HG03095 (cell line): ENCODE data around the gene PAX2.

Source experiments
- ATAC-seq: cut with Tn5 transposase; IDR thresholded peaks from one replicate; pipeline ENCODE4 v1.9.1; 2021; ENCODE audit warnings: moderate library complexity; ENCODE audit not compliant: unreplicated experiment

PAX2 gene

DNA sequence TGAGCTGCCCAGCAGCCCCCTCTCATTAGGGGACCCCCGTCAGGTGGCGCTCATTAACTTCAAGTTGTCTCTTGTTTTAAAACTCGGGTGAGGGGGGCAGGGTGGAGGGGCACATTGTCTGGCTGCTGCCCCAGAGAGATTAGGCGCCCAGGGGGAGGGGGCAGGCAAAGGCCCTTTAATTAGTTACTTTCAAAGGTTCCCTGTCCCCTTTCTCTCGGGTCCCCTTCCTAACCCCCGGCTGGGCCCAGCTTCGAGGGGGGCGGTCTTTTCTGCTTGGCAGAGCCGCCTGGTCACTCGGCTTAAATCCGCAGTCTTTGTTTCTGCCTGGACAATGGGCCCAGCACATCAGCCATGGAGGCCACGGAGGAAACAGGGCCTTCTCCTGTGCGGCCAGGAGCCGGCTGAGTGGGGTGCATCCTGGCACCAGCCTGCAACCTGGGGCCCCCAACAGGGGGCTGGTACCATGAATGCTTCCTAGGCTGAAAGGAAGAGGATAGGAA lies 128.5 kb downstream of the PAX2 start:
- ATAC-seq: no peak

DNA sequence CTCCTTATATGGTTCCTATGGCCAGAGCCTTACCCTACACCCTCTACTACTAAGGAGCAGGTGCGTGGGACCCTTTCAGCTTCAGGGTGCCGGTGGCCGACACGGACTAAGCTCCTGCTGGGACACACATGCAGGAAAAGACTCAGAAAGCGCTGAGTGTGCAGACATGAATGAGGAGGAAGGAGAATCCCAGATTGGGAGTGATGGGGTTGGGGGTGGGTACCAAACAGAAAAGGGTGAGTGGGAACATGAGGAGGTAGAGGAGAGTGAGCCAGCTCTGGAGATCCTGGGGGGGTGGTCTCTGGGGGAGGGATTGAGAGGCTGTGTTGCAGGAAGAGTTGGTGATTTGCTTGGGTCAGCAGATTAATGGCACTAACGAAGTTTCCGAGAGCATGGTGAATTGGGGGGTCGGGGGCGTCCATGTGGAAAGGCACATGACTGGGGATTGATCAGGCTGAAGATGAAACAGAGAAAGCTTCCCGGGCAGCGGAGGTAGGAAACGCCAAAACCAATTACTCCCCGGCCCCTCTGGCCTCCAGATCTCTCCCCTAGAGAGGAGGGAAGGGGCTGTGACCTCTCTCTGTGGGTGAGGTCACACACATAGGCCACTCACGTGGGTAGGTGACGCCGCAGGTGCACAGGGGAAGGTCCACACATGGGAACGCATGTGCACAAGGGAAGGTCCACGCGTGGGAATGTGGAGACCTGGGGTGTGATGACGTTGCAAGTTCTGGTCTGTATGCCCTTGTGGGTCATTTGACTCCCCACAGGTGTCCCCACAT lies 129.5 kb downstream of the PAX2 start:
- no peak for ATAC-seq

DNA sequence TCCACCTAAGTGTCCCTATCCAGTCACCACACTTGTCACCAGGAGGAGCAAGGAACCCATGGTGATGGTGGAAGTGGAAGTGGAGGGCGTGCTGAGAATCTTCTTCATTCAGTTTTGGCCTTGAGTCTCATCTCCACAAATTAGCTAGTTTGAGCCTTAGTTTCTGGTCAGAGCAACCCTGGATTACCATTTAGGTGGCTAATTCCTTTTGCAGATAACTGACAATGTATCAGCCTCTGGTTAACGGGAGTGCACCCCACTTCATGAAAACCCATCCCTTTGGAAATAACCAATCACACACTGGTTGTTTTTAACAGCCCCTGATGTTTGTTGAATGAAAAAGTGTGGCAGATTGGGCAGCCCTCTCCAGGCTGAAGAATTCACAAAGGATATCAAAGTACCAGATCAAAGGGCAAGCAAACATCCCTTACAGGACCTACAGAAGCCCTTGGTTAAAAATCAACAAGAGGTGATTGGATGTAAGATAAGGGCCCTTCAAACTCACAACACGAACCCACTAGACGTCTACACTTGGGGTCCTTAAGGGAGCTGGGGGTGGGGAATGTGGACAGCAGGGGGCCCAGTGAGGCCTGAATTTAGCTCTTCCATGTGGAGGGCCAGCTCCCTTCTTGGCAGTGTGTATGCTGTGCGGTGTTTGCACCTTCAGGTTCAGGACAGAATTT lies 130.2 kb downstream of the PAX2 start:
- ATAC-seq: no peak

DNA sequence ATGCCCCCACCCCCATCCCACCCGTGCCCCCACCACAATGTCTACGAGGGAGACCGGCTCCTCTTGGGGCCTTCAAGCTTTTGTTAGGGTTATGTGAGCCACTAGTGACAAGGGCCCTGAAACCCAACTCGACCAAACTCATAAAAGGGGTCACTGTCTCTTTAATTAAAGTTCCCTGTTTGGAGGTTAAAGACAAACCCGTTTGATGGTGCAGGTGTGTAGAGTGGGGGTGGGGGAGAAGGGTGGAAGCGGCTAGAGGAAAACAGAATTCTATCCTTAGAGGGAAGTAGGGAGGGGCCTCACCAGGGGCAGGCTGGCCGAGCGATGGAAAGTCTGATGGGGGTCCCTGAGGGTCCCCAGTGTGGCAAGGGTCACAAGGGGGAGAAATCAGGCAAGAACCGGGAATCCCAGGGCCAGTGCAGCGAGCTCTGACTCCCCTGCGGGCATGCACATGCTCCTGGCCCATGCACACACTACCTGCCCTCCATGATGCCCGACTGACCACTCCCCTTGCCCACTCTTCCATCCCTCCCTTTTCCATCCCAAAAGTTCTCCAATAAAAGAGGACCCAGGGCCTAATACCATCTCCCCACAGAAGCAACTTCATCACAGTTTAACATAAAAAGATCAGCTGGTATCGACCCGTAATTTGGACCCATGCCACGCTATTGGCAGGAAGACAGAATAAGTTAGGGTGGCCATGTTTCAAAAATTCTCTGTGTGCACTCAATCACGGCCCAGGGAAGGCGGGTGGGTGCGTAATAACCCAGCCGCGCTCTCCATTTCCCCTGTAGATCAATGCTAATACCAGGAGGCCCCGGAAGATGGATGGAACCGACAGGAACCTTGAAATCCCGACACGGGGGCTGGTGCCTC lies 131.4 kb downstream of the PAX2 start:
- ATAC-seq: no peak

DNA sequence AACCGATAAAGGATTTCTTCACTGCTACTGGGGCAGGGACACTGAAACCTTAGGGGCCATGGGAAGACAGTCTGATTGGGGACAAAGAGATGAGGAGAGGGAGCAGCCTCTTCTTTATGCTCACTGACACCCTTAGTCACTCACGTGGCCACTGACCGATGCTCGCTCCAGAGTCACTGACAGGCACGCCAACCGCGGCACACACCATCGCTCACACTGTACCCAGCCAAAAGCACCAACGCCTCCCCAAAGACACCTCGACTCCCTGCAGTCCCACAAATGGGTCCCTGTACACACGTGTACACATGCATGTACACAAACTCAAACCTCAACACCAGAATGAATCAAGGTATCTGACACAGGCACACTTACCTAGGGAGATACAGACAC lies 132.1 kb downstream of the PAX2 start:
- ATAC-seq: no peak

DNA sequence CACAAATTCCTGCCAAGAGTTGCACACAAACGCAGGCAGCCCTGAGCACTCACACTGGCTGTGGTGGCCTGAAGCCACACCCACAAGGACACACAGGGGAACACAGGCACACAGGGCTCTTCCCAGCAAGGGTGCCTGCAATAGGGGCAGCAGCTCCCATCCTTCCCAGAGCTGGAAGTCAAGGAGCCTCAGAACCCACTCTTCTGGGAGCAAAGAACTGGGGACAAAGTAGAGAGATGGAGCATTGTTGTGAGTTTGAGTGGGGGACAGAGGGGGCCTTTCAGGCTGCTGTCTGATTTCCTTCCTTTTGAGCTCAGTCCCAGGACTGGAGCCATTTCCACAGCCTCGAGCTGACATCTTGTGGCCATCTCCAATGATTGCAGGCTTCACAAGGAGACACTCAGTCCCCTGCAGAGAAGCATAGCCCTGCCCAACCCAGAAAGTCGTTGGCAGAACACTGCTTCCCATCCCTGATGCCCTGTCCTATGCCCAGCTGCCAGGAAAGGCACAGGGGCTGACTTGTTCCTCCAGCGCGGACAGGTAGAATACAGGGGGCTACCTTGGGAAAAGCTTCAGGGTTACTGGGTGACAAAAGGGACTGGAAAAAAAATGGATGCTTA lies 133.0 kb downstream of the PAX2 start:
- ATAC-seq: no peak
